ENCODE data around the gene IL17F. TPM values are rescaled to one million over a fixed set of nuclear protein-coding genes. Genes with fewer than 3 reads are reported as not detected.

The IL17F gene
- polyA plus RNA-seq, 1 of the 3 experiments (the other 2 are of a cell fraction), result not detected

DNA sequence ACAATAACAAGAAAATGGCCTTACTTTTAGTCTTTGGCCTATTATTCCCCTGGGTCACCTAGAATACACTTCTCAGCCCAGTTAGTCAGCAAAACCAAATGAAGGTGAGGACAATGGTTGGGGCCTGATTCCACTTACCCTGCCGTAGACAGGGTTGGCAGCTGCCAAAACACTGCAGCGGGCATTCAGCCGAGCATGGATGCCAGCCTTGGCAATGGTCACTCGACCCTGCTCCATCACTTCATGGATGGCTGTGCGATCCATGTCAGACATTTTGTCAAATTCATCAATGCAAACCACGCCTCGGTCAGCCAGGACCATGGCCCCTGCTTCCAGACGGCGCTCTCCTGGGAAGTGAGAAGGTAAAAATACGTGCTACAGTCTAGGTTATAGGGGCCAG is 31.8 kb upstream of the IL17F start:
- TF ChIP-seq TCF12 (IDR thresholded peaks at IDR 0.05), result no peak
- no peak for TF ChIP-seq NRF1 (IDR thresholded peaks at IDR 0.05; ENCODE audit: low read depth, low read length)
- no peak for TF ChIP-seq EP300 (IDR thresholded peaks at IDR 0.05; ENCODE audit: borderline replicate concordance in 1 of 2, low read depth in 1 of 2, low read length in 1 of 2)
- no peak for TF ChIP-seq USF2 (IDR thresholded peaks at IDR 0.05; ENCODE audit: borderline replicate concordance, low read depth, low read length)
- no peak for TF ChIP-seq EZH2phosphoT487 (IDR thresholded peaks at IDR 0.05; ENCODE audit: borderline replicate concordance, low read depth)
- TF ChIP-seq FOSL2 (IDR thresholded peaks at IDR 0.05; ENCODE audit: borderline replicate concordance, low read depth), result no peak
- no peak for TF ChIP-seq MAX (IDR thresholded peaks at IDR 0.05; ENCODE audit: low read depth)
- TF ChIP-seq MEF2A (IDR thresholded peaks at IDR 0.05; ENCODE audit: borderline replicate concordance, low read depth), result no peak
- no peak for TF ChIP-seq FOXJ3 (CRISPR knock-in tag; IDR thresholded peaks at IDR 0.05)
- TF ChIP-seq IRF3 (IDR thresholded peaks at IDR 0.05; ENCODE audit: low read depth, low read length), result no peak
- TF ChIP-seq RAD21 (IDR thresholded peaks at IDR 0.05; ENCODE audit: low read length), result no peak
- no peak for TF ChIP-seq FOXM1 (IDR thresholded peaks at IDR 0.05; ENCODE audit: low read depth)
- TF ChIP-seq TEAD4 (IDR thresholded peaks at IDR 0.05; ENCODE audit: borderline replicate concordance, insufficient read depth), result no peak
- TF ChIP-seq MXI1 (IDR thresholded peaks at IDR 0.05; ENCODE audit: low read depth, low read length), result no peak
- TF ChIP-seq, protein P1, sequence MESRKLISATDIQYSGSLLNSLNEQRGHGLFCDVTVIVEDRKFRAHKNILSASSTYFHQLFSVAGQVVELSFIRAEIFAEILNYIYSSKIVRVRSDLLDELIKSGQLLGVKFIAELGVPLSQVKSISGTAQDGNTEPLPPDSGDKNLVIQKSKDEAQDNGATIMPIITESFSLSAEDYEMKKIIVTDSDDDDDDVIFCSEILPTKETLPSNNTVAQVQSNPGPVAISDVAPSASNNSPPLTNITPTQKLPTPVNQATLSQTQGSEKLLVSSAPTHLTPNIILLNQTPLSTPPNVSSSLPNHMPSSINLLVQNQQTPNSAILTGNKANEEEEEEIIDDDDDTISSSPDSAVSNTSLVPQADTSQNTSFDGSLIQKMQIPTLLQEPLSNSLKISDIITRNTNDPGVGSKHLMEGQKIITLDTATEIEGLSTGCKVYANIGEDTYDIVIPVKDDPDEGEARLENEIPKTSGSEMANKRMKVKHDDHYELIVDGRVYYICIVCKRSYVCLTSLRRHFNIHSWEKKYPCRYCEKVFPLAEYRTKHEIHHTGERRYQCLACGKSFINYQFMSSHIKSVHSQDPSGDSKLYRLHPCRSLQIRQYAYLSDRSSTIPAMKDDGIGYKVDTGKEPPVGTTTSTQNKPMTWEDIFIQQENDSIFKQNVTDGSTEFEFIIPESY (IDR thresholded peaks at IDR 0.05; ENCODE audit: borderline replicate concordance, low read depth), result no peak
- TF ChIP-seq NFIC (IDR thresholded peaks at IDR 0.05; ENCODE audit: borderline replicate concordance), result no peak
- TF ChIP-seq, protein P2, sequence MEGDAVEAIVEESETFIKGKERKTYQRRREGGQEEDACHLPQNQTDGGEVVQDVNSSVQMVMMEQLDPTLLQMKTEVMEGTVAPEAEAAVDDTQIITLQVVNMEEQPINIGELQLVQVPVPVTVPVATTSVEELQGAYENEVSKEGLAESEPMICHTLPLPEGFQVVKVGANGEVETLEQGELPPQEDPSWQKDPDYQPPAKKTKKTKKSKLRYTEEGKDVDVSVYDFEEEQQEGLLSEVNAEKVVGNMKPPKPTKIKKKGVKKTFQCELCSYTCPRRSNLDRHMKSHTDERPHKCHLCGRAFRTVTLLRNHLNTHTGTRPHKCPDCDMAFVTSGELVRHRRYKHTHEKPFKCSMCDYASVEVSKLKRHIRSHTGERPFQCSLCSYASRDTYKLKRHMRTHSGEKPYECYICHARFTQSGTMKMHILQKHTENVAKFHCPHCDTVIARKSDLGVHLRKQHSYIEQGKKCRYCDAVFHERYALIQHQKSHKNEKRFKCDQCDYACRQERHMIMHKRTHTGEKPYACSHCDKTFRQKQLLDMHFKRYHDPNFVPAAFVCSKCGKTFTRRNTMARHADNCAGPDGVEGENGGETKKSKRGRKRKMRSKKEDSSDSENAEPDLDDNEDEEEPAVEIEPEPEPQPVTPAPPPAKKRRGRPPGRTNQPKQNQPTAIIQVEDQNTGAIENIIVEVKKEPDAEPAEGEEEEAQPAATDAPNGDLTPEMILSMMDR (IDR thresholded peaks at IDR 0.05), result no peak
- CTCF ChIA-PET, result interaction anchor here (7.1 kb wide), 1 partner anchor 13 kb away, joined by 60 read pairs; no protein-coding TSS in a partner anchor

More for the DNA sequence above, 31.8 kb upstream of the IL17F start:
- Histone ChIP-seq H3K4me2 (no peak overlapping the region), H3K27ac (ENCODE audit: low read depth in 2 of 2, low read length in 1 of 2) (no peak overlapping the region; a peak in 1 of 4 replicates), H2AFZ (ENCODE audit: low read depth) (no peak overlapping the region), H3K27me3 (ENCODE audit: insufficient read depth) (no peaks in the 10 kb centered on the region), H3K9ac (no peak overlapping the region), H4K20me1 (ENCODE audit: insufficient read depth) (no peaks in the 10 kb centered on the region), H3K36me3 (replicated peaks in 1 of 2; ENCODE audit: control insufficient read depth in 1 of 2, insufficient read depth in 2 of 2, low read length in 1 of 2) (peaks cover 71 to 84% of the 10 kb centered on the region in 2 experiments), H3K79me2 (ENCODE audit: insufficient read depth) (peaks cover 12% of the 10 kb centered on the region; the same call in 1 of the 2 replicates), H3K9me3 (no peaks in the 10 kb centered on the region), H3K4me3 (ENCODE audit: low read depth in 2 of 2, low read length in 1 of 2) (no peak overlapping the region), H3K4me1 (ENCODE audit: control insufficient read depth in 1 of 2, insufficient read depth in 2 of 2, low read depth in 1 of 2, low read length in 1 of 2) (no peaks in the 10 kb centered on the region), H3K9me2 (no peaks in the 10 kb centered on the region), H3F3A (replicated peaks; ENCODE audit: insufficient read depth) (no peaks in the 10 kb centered on the region)
- no peak for DNase-seq
- POLR2A ChIA-PET, result no interaction called here
- 90% methylated on average over 10 of the region's 10 CpGs for WGBS (ENCODE audit: low lambda C conversion rate)

Data from SK-N-SH (cell line).